Endothelial cell of umbilical vein (primary cell): ENCODE data around the gene SORCS1. TPM values are rescaled to one million over a fixed set of nuclear protein-coding genes. Genes with fewer than 3 reads are reported as not detected.

Experiments used
- BruUV-seq: library from RNA; stranded (reverse); fragments of 400-500 nt; replicated peaks from 2 replicates; lab custom pipeline; 2021; lab: Mats Ljungman, UMichigan
- CTCF ChIA-PET: fragments of 300-600, 350-600 bp; sonication (Branson Sonifier 250); formaldehyde crosslinking; loops from one replicate; lab custom pipeline; 2021; ENCODE audit warnings: antibody characterized with exemption, inconsistent platforms; lab: Charles Lee
- POLR2A ChIA-PET: fragments of 300-600, 350-600 bp; sonication (Branson Sonifier 250); formaldehyde crosslinking; loops from one replicate; lab custom pipeline; 2021; ENCODE audit warnings: antibody characterized with exemption, inconsistent platforms; lab: Charles Lee
- DNase-seq: peaks from one replicate; pipeline ENCODE4 v3.0.0-alpha.2; 2011; ENCODE audit warnings: low read depth, low spot score
- FAIRE-seq: peaks from 2 replicates; lab custom pipeline; 2011; peaks lifted over from hg19 to GRCh38; lab: Jason Lieb, UNC
- H2AFZ ChIP-seq: 2 replicates; pipeline ENCODE4 v1.6.0; 2012; ENCODE audit warnings: low read depth, low read length, control low read depth, inconsistent platforms
- H3K27ac ChIP-seq: 2 replicates; pipeline ENCODE4 v1.5.1; 2011; ENCODE audit warnings: low read depth, mild to moderate bottlenecking, control low read depth, low read length, moderate library complexity; ENCODE audit not compliant: insufficient read depth
- H3K27me3 ChIP-seq, 2 experiments: 2 replicates each; pipeline versions ENCODE4 v1.6.0 to v1.6.1; 2011; ENCODE audit warnings: low read length in 2 of 2, mixed read lengths in 1 of 2; ENCODE audit not compliant: control insufficient read depth in 2 of 2, insufficient read depth in 2 of 2
- H3K36me3 ChIP-seq, 2 experiments: 2 replicates in 1 of 2; 3 replicates in 1 of 2; pipeline ENCODE4 v1.5.1; 2011; ENCODE audit warnings: low read length in 2 of 2, mild to moderate bottlenecking in 1 of 2, moderate library complexity in 1 of 2; ENCODE audit not compliant: control insufficient read depth in 2 of 2, insufficient read depth in 2 of 2; ENCODE audit errors: extremely low read depth in 1 of 2
- H3K4me1 ChIP-seq: 3 replicates; pipeline ENCODE4 v1.5.1; 2011; ENCODE audit warnings: mild to moderate bottlenecking, low read length; ENCODE audit not compliant: control insufficient read depth, insufficient read depth; ENCODE audit errors: extremely low read depth
- H3K4me2 ChIP-seq: 2 replicates; pipeline ENCODE4 v1.6.1; 2011; ENCODE audit warnings: low read length, control low read depth, mixed read lengths; ENCODE audit not compliant: insufficient read depth
- H3K4me3 ChIP-seq, 3 experiments: fragments of 200-600 bp in 1 of 3; sonication (generic), shearing (Covaris generic) in 1 of 3; replicated peaks in 1 of 3; 2 replicates each; pipeline ENCODE4 v1.5.1; 2011 to 2016; ENCODE audit warnings: control low read depth in 3 of 3, low read length in 3 of 3, mild to moderate bottlenecking in 2 of 3, inconsistent platforms in 1 of 3, low read depth in 1 of 3, moderate library complexity in 1 of 3; ENCODE audit not compliant: insufficient read depth in 1 of 3
- H3K79me2 ChIP-seq: 2 replicates; pipeline ENCODE4 v1.6.0; 2012; ENCODE audit warnings: low read length, inconsistent platforms; ENCODE audit not compliant: control insufficient read depth, insufficient read depth
- H3K9ac ChIP-seq: replicated peaks from 2 replicates; pipeline ENCODE3; 2011; ENCODE audit warnings: low read length, control low read depth; ENCODE audit not compliant: insufficient read depth; ENCODE audit errors: extremely low read depth
- H3K9me1 ChIP-seq: replicated peaks from 3 replicates; pipeline ENCODE4 v1.6.0; 2011; ENCODE audit warnings: mild to moderate bottlenecking, low read length; ENCODE audit not compliant: control insufficient read depth, insufficient read depth; ENCODE audit errors: extremely low read depth
- H3K9me3 ChIP-seq: replicated peaks from 2 replicates; pipeline ENCODE4 v1.5.1; 2012; ENCODE audit warnings: low read length, inconsistent platforms; ENCODE audit not compliant: control insufficient read depth, insufficient read depth
- H4K20me1 ChIP-seq: replicated peaks from 2 replicates; pipeline ENCODE3; 2011; ENCODE audit warnings: mild to moderate bottlenecking, low read length; ENCODE audit not compliant: control insufficient read depth, insufficient read depth; ENCODE audit errors: extremely low read depth
- EZH2 ChIP-seq: IDR thresholded peaks from 2 replicates; pipeline ENCODE4 v1.6.1; 2012; ENCODE audit warnings: borderline replicate concordance, low read depth, mild to moderate bottlenecking, moderate library complexity, low read length, inconsistent platforms; ENCODE audit not compliant: severe bottlenecking
- FOS ChIP-seq: IDR thresholded peaks from 2 replicates; pipeline ENCODE4 v1.6.1; 2011; ENCODE audit warnings: mild to moderate bottlenecking, low read length, moderate library complexity, borderline replicate concordance; ENCODE audit not compliant: insufficient read depth
- GATA2 ChIP-seq: IDR thresholded peaks from 2 replicates; pipeline ENCODE4 v1.7.0; 2011; ENCODE audit warnings: low read depth, mild to moderate bottlenecking, moderate library complexity, mixed read lengths, low read length; ENCODE audit not compliant: insufficient read length, insufficient read depth
- JUN ChIP-seq: IDR thresholded peaks from 2 replicates; pipeline ENCODE4 v1.6.1; 2011; ENCODE audit warnings: borderline replicate concordance, low read depth; ENCODE audit not compliant: insufficient read length, insufficient read depth
- MYC ChIP-seq: IDR thresholded peaks from one replicate; pipeline ENCODE4 v1.6.1; 2011; ENCODE audit warnings: mild to moderate bottlenecking, low read depth, low read length
- POLR2A ChIP-seq: IDR thresholded peaks from 2 replicates; pipeline ENCODE4 v1.6.1; 2012; ENCODE audit warnings: low read depth, mild to moderate bottlenecking, control low read depth, low read length
- POLR2AphosphoS5 ChIP-seq: IDR thresholded peaks from 2 replicates; pipeline ENCODE4 v1.6.1; 2012; ENCODE audit warnings: low read depth, mild to moderate bottlenecking, control low read depth, low read length, moderate library complexity; ENCODE audit not compliant: insufficient read depth
- dilution Hi-C: fragments of 300-500 bp; cut with MboI; formaldehyde crosslinking; loops from one replicate; pipeline ENCODE4 v1.15.0; 2019; ENCODE audit warnings: low sequenced_read_pairs; ENCODE audit not compliant: extremely low pct_ligation_motif_present
- intact Hi-C: fragments of 100-400 bp; cut with micrococcal nuclease; formaldehyde crosslinking; loops from one replicate; pipeline ENCODE4 v1.10.0; 2022
- polyA plus RNA-seq, 4 experiments: library from polyadenylated mRNA; depleted of rRNA in 3 of 4; stranded (reverse) in 3 of 4; unstranded in 1 of 4; fragments of >200 nt; gene quantifications; 2 replicates each; pipeline versions ENCODE4 v1.2.1 to v1.2.3, GENCODE V29; 2011 to 2012; ENCODE audit warnings: missing spikeins in 1 of 4
- total RNA-seq: library from RNA; stranded (reverse); gene quantifications from 2 replicates; pipeline ENCODE4 v1.2.3, GENCODE V29; 2021
- TF ChIP-seq, protein P1 (sequence below), 2 donors: IDR thresholded peaks; 1 replicate in 1 of 2; 2 replicates in 1 of 2; pipeline ENCODE4 v1.5.1; 2011; ENCODE audit warnings: low read length in 2 of 2, mild to moderate bottlenecking in 2 of 2, moderate library complexity in 2 of 2, control low read depth in 1 of 2, inconsistent platforms in 1 of 2, low read depth in 1 of 2; ENCODE audit not compliant: insufficient read depth in 1 of 2; ENCODE audit errors: extremely low read depth in 1 of 2
- TF ChIP-seq, protein P2 (sequence below): IDR thresholded peaks from 2 replicates; pipeline ENCODE4 v1.6.1; 2011; ENCODE audit not compliant: insufficient read depth, insufficient read length

Gene SORCS1
- total and polyA plus RNA-seq, 2 donors (not counting 3 experiments of a cell fraction or from before 2014, with no cell fraction given) = not detected

GRCh38 chr10:106972381-106972780 is 192.1 kb downstream of the SORCS1 start:
- Histone ChIP-seq H2AFZ (no peak overlapping the region), H3K27ac (no peak overlapping the region), H3K27me3 (no peaks in the 10 kb centered on the region), H3K36me3 (no peaks in the 10 kb centered on the region), H4K20me1 (no peaks in the 10 kb centered on the region), H3K79me2 (no peaks in the 10 kb centered on the region), H3K9me3 (peaks cover 2% of the 10 kb centered on the region), H3K4me1 (no peaks in the 10 kb centered on the region), H3K9ac (no peak overlapping the region), H3K4me3 (no peak overlapping the region), H3K4me2 (no peak overlapping the region), H3K9me1 (no peaks in the 10 kb centered on the region)
- no TSS peak for BruUV-seq
- TF ChIP-seq FOS = no peak
- no peak for TF ChIP-seq MYC
- TF ChIP-seq, protein P1, sequence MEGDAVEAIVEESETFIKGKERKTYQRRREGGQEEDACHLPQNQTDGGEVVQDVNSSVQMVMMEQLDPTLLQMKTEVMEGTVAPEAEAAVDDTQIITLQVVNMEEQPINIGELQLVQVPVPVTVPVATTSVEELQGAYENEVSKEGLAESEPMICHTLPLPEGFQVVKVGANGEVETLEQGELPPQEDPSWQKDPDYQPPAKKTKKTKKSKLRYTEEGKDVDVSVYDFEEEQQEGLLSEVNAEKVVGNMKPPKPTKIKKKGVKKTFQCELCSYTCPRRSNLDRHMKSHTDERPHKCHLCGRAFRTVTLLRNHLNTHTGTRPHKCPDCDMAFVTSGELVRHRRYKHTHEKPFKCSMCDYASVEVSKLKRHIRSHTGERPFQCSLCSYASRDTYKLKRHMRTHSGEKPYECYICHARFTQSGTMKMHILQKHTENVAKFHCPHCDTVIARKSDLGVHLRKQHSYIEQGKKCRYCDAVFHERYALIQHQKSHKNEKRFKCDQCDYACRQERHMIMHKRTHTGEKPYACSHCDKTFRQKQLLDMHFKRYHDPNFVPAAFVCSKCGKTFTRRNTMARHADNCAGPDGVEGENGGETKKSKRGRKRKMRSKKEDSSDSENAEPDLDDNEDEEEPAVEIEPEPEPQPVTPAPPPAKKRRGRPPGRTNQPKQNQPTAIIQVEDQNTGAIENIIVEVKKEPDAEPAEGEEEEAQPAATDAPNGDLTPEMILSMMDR (IDR thresholded peaks at IDR 0.05; ENCODE audit: extremely low read depth in 1 of 2, insufficient read depth in 1 of 2, low read depth in 1 of 2, low read length in 2 of 2) = no peak
- TF ChIP-seq JUN = no peak
- TF ChIP-seq, protein P2, sequence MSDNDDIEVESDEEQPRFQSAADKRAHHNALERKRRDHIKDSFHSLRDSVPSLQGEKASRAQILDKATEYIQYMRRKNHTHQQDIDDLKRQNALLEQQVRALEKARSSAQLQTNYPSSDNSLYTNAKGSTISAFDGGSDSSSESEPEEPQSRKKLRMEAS = no peak
- TF ChIP-seq GATA2 = no peak
- no peak for TF ChIP-seq POLR2AphosphoS5
- TF ChIP-seq EZH2 = no peak
- TF ChIP-seq POLR2A = no peak
- dilution Hi-C loops (no loop called here), intact Hi-C loops (no loop called here)
- no peak for FAIRE-seq
- no peak for DNase-seq
- ChIA-PET POLR2A (no interaction called here), CTCF (no interaction called here)
